ENCODE results near the gene WDR38. TPM values are rescaled to one million over a fixed set of nuclear protein-coding genes. Genes with fewer than 3 reads are reported as not detected.
A peak's percentile ranks its signal among the peaks of the same experiment; 100 is the strongest.

Gene WDR38
- total and polyA plus RNA-seq, 8 donors = not detected

GRCh38 chr9:124828489-124829333 is 24.5 kb upstream of the WDR38 start:
- WGBS, 5 donors = 32 to 41% (median 34%) methylated on average over 2 of the region's 2 CpGs
- intact Hi-C loops (cut with DNase I; ENCODE audit: low total_unique reads) = no loop called here

DNA sequence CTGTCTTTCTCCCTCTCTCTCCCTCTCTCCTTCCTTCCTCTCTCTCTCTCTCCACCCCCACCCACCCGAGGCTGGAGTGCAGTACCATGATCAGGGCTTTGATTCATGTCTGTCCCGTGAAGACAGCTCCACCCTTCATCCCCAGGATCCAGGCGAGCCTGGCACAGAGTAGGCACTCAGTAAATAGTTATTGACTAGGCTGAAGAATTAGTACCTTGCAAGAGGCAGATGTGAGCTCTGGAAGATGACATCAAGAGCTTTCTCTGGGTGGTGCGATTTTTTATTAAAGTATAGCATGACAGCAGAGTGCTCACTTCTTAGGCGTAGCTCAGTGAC is 24.0 kb upstream of the WDR38 start:
- peaks cover 0 to 3% (median 0%) of the 10 kb centered on the region in 4 donors for H3K9me3 ChIP-seq
- H3K4me1 ChIP-seq = peaks cover 3 to 17% (median 8%) of the 10 kb centered on the region in 4 donors
- H3K4me3 ChIP-seq = no peak overlapping the region
- H3K27me3 ChIP-seq = no peaks in the 10 kb centered on the region
- H3K36me3 ChIP-seq = no peaks in the 10 kb centered on the region
- intact Hi-C loops (cut with DNase I; ENCODE audit: low total_unique reads) = no loop called here
- no peak overlapping the region for H3K27ac ChIP-seq
- 38 to 42% (median 39%) methylated on average over 5 of the region's 5 CpGs for WGBS, 5 donors
- DNase-seq = no peak
- TF ChIP-seq, protein P1, sequence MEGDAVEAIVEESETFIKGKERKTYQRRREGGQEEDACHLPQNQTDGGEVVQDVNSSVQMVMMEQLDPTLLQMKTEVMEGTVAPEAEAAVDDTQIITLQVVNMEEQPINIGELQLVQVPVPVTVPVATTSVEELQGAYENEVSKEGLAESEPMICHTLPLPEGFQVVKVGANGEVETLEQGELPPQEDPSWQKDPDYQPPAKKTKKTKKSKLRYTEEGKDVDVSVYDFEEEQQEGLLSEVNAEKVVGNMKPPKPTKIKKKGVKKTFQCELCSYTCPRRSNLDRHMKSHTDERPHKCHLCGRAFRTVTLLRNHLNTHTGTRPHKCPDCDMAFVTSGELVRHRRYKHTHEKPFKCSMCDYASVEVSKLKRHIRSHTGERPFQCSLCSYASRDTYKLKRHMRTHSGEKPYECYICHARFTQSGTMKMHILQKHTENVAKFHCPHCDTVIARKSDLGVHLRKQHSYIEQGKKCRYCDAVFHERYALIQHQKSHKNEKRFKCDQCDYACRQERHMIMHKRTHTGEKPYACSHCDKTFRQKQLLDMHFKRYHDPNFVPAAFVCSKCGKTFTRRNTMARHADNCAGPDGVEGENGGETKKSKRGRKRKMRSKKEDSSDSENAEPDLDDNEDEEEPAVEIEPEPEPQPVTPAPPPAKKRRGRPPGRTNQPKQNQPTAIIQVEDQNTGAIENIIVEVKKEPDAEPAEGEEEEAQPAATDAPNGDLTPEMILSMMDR (IDR thresholded peaks at IDR 0.05) = no peak
- no peak for TF ChIP-seq EP300 (IDR thresholded peaks at IDR 0.05)
- no peak for TF ChIP-seq POLR2A (IDR thresholded peaks at IDR 0.05)
- TF ChIP-seq POLR2AphosphoS5 (IDR thresholded peaks at IDR 0.05) = no peak

More at GRCh38 chr9:124828489-124829333, 24.5 kb upstream of the WDR38 start:
- Histone ChIP-seq H3K27me3 (no peaks in the 10 kb centered on the region), H3K4me3 (no peak overlapping the region), H3K36me3 (no peaks in the 10 kb centered on the region), H3K4me1 (peaks cover 3 to 16% (median 6%) of the 10 kb centered on the region in 4 donors), H3K27ac (no peak overlapping the region), H3K9me3 (peaks cover 0 to 3% (median 0%) of the 10 kb centered on the region in 4 donors)
- DNase-seq = no peak
- no peak for TF ChIP-seq EP300 (IDR thresholded peaks at IDR 0.05)
- TF ChIP-seq, protein P1 (IDR thresholded peaks at IDR 0.05) = no peak
- TF ChIP-seq POLR2A (IDR thresholded peaks at IDR 0.05) = no peak
- no peak for TF ChIP-seq POLR2AphosphoS5 (IDR thresholded peaks at IDR 0.05)

DNA sequence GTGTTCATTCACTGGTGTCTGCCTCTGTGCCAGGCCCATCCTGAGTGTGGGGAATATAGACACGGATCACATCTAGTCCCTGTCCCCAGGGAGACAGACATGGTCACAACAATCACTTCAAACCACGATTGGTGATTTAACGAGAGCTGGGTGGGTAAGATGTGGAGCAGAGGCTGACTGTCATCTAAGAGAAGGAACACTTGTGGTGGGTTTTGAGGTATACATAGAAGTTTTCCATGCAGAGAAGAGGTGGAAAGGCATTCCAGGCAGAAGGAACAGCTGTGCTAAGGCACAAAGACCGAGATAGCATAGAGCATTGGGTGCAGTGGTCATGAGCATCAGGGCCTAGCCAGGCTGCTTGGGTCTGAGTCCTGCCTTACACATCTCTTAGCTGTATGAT is 22.7 kb upstream of the WDR38 start:
- no peak overlapping the region for H3K4me3 ChIP-seq
- DNase-seq = no peak
- no peak overlapping the region for H3K27ac ChIP-seq
- intact Hi-C loops (cut with DNase I; ENCODE audit: low total_unique reads) = no loop called here
- H3K9me3 ChIP-seq = peaks cover 0 to 3% (median 0%) of the 10 kb centered on the region in 4 donors
- TF ChIP-seq, protein P1 (IDR thresholded peaks at IDR 0.05) = no peak
- no peaks in the 10 kb centered on the region for H3K36me3 ChIP-seq
- H3K4me1 ChIP-seq = peaks cover 12 to 30% (median 21%) of the 10 kb centered on the region in 4 donors
- WGBS, 5 donors = 63 to 72% (median 69%) methylated on average over 4 of the region's 4 CpGs
- no peaks in the 10 kb centered on the region for H3K27me3 ChIP-seq

DNA sequence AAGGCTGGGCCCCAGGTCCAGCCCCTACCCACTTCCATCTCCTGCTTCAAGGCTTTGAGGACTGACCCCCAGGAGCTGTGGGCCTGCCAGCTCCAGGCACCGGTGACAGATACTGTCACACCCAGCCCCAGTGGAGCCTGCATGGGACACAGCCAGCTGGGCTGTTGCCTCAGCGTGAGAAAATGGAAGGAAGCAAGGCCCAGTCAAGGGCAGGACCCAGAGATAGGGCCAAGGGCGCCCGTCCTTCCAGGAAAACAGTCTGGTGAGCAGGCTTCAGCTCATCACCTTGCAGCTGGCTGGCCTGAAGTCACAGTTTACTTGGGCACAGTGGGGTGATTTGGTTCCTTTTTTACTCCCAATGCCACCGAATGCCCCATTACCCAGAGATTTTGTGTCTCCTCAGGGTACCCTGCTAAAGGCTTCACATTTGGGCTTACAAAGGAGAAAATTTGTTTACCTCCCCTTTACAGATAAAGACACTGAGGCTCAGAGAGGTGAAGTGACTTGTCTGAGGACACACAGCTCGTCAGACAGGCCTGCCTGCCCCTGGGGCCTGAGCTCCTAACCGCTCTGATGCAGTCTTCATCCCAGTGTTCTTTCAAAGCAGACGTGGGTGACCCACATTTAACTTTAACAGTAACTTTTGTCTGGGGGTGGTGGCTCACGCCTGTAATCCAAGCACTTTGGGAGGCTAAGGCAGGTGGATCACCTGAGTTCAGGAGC is 21.5 kb upstream of the WDR38 start:
- peak; percentile 59 to 60 for DNase-seq
- no peaks in the 10 kb centered on the region for H3K9me3 ChIP-seq
- intact Hi-C loops (cut with DNase I; ENCODE audit: low total_unique reads) = no loop called here
- H3K27ac ChIP-seq = peak overlapping the region in 3 of 5 donors; percentile 62 to 73 (median 71)
- TF ChIP-seq, protein P1 (IDR thresholded peaks at IDR 0.05) = no peak
- no peak for TF ChIP-seq POLR2AphosphoS5 (IDR thresholded peaks at IDR 0.05)
- no peak for TF ChIP-seq EP300 (IDR thresholded peaks at IDR 0.05)
- TF ChIP-seq POLR2A (IDR thresholded peaks at IDR 0.05) = no peak
- H3K4me1 ChIP-seq = peaks cover 12 to 33% (median 24%) of the 10 kb centered on the region in 4 donors
- no peak overlapping the region for H3K4me3 ChIP-seq
- no peaks in the 10 kb centered on the region for H3K36me3 ChIP-seq
- H3K27me3 ChIP-seq = no peaks in the 10 kb centered on the region
- 48 to 68% (median 60%) methylated on average over 9 of the region's 9 CpGs for WGBS, 5 donors
